ENCODE data around the gene CYP39A1.

CYP39A1 gene

GRCh38 chr6:46586906-46587305, 65.7 kb downstream of the CYP39A1 start:
- DNase-seq = no peak

- DNase-seq = no peak
Observed at GRCh38 chr6:46584586-46584985, 68.0 kb downstream of the CYP39A1 start.

- DNase-seq = no peak
Observed at GRCh38 chr6:46583721-46584120, 68.9 kb downstream of the CYP39A1 start.

DNA sequence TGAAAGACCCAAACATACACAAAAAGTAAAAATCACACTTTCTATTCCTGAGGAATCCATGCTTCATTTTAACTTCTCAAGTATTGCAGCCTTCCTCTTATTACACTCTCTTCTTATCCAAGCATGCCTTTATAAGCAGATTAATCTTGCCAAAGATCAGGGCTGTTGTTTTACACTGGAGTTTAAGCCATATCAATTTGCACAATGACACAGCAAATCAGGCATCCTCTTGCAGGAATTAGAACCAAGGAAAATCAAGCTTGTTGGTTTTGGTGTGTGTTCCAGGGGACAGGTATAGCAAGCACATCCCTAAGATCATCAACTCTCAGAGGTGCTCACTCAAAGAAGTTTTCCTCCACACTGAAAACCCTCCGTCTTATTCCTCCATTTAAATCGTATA, 69.5 kb downstream of the CYP39A1 start:
- no peak for DNase-seq

GRCh38 chr6:46581459-46582177, 71.0 kb downstream of the CYP39A1 start:
- DNase-seq = no peak

DNA sequence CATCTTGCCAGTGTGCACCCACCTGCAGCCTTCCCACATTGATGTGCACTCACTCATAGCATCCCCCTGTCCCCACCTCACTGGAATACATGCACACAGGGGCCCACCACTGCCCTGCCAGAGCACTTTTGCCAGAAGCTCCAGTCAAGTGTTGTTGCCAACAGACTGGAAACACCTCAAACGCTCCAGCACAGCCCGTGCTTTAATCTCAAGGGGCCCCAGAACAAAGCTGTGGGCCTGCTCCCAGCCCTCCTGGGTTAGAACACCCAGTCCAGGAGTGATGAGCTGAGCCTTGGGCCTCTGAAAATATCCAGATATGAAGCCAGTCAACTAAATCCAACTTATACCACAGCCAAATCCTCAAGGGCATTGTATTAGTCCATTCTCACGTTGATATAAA, 77.1 kb downstream of the CYP39A1 start:
- DNase-seq = no peak

GRCh38 chr6:46573140-46573539, 79.5 kb downstream of the CYP39A1 start:
- no peak for DNase-seq

DNA sequence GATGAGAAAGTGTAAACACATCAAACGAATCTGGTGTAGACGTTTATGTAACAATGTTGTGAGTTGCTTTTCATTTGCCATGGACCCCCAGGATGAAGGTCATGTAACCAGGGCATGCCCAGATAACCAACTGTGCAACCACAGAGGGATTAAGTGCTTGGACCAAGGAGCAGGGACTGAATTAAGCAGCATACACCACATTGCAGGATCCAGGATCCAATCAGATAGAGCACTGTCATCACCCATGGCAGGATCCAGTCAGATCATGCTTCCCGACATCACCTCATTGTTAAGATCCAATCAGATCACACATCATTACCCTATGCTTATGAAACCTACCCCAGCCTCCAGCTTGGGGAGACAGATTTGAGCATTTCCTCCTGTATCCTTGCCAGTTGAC, 87.1 kb downstream of the CYP39A1 start:
- no peak for DNase-seq

- DNase-seq = no peak
Observed at GRCh38 chr6:46563924-46564323, 88.7 kb downstream of the CYP39A1 start.

- DNase-seq = no peak
Observed at GRCh38 chr6:46556053-46556452, 96.6 kb downstream of the CYP39A1 start.

GRCh38 chr6:46555129-46555528, 97.5 kb downstream of the CYP39A1 start:
- no peak for DNase-seq

GRCh38 chr6:46549155-46549554, 103.5 kb downstream of the CYP39A1 start:
- no peak for DNase-seq

DNA sequence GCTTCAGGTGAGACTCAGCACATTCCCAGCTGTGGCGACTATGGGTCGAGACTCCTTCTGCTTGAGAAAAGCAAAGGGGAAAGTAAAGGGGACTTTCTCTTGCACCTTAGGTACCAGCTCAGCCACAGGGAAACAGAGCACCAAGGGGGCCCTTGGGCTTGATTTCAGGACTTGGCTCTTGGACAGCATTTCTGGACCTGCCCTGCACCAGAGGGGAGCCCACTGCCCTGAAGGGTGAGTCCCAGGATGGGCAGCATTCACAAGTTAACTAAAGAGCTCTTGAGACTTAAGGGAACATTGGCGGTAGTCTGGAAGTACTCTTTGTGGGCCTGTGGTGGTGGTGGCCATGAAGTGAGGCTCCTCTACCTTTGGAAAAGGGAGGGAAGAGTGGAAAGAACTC, 111.1 kb downstream of the CYP39A1 start:
- no peak for DNase-seq

DNA sequence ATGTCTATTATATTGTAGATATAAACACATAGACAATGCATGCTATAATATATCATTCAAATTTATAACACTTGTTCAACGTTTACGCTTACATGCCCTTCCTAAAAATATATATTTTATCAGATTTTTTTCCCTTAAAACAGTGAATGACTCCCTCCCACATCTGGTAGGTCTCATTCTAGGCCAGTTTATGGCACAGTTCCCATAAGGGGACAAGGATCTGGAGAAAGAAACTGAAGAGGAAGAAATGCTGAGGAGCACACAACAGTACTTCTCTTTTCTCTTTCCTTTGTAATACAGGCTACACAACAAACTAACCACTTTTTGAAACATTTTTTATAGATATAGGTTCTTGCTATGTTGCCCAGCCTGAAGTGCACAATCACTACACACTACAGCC, 112.8 kb downstream of the CYP39A1 start:
- DNase-seq = no peak

DNA sequence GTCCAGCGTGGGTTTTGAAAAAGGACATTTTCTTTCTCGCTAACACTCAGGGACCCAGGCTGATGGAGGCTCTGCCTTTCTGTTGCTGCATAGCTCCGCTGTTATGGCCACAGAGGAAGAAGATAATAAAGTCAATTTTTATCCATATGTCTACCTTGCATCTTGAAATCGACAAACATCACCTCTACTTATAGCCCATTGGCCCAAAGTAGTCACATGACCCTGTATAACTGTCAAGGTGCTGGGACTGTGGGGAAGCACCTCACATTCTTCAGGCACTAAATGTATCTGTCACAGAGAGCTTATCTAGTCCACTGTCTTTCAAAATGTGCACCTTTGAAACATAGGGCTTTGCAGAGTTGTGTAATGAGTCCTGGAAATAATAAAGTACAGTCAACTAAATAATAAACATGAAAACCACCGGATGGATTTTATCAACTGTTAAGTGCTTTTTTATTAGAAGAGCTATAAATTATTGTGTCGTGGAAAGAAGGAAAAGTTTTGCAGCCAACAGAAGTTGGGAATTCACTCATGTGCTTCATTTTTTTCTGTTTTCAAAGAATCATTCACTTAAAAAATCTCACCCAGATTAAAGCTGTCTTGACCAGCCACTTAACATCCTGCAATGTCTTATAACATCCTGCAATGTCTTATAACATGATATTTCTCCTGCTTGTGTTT, 113.7 kb downstream of the CYP39A1 start:
- no peak for DNase-seq

- no peak for DNase-seq
Observed at GRCh38 chr6:46530896-46531295, 121.7 kb downstream of the CYP39A1 start.

- no peak for DNase-seq
Observed at GRCh38 chr6:46528961-46529750, 123.5 kb downstream of the CYP39A1 start.

- no peak for DNase-seq
Observed at GRCh38 chr6:46526607-46527006, 126.0 kb downstream of the CYP39A1 start.

DNA sequence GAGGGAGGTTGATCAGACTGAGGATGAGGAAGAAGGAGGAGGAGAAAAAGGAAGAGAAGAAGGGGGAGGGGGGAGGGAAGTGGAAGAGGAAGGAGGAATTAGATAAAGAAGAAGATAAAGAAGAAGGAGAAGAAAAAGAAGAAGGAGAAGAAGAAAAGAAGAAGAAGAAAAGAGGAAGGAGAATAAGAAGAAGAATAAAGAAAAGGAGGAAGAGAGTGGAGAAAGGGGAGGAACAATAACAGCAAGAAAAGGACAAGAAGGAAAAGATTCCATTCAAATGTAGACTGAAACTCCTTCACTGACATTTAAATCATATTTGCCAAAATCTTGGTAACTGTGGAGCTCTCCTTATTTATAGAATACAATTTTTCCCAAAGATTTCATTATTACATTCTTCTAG, 127.0 kb downstream of the CYP39A1 start:
- no peak for DNase-seq

- no peak for DNase-seq
Observed at GRCh38 chr6:46521464-46521971, 131.1 kb downstream of the CYP39A1 start.

DNA sequence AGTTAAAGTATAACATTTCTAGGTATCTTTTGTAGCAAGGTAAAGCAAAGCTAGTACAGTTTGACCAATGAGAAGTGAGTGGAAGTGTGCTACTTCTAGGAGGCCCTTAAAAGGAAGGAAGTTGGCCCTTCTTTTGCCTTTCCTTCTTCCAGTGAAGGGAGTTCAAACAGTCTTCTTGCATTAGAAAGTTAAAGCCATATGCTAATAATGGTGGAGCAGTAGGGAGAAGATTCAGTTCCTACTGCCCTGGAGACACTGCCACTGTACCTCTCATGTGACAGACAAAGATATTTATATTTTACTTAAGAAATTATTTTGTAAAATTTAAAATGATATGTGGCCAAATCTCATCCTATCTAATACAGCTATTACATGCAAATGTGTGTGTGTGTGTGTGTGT, 135.4 kb downstream of the CYP39A1 start:
- DNase-seq = no peak

GRCh38 chr6:46513533-46513932, 139.1 kb downstream of the CYP39A1 start:
- DNase-seq = no peak

DNA sequence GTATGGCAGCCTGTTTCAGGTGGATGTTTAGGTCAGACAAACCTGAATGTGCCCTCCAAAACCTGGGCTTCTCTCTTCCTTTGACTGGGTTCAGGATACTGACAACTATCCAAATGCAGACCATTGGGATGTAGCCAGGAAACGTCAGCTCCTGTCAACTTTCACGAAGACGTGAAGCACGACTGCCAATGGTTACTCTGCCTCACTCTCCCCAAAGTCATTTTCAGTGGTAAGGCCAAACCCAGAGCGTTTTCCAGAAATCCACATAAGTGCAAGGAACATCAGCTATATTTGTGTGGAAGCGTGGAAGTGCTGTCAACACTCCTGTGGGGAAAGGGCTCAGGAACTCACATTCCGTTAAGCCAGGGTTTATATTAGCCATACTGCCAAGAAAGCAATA, 141.3 kb downstream of the CYP39A1 start:
- no peak for DNase-seq

GRCh38 chr6:46510651-46511050, 142.0 kb downstream of the CYP39A1 start:
- DNase-seq = no peak

Data from activated CD4-positive, alpha-beta T cell treated with anti-CD3 and anti-CD28 coated beads, Interleukin-2, amount 50 U/mL, for 16 hours (primary cell).